Brain microvascular endothelial cell (primary cell): ENCODE measurements around the gene GANC.

Experiments used
- DNase-seq: peaks from one replicate; pipeline ENCODE4 v3.0.0-alpha.2; 2020
- H3K27ac ChIP-seq: fragments of 250-450 bp; sonication (Bioruptor Pico); 2 replicates; pipeline ENCODE4 v1.5.1; 2020; ENCODE audit warnings: mild to moderate bottlenecking, moderate library complexity
- H3K27me3 ChIP-seq: fragments of 250-450 bp; sonication (Bioruptor Pico); replicated peaks from 2 replicates; pipeline ENCODE4 v1.5.1; 2020; ENCODE audit warnings: mild to moderate bottlenecking
- H3K36me3 ChIP-seq: fragments of 250-450 bp; sonication (Bioruptor Pico); replicated peaks from 2 replicates; pipeline ENCODE4 v1.5.1; 2020; ENCODE audit warnings: mild to moderate bottlenecking
- H3K4me3 ChIP-seq: 2 replicates; pipeline ENCODE4 v1.5.1; 2011; ENCODE audit warnings: low read depth, mild to moderate bottlenecking, control low read depth, low read length, moderate library complexity
- CTCF ChIP-seq: IDR thresholded peaks from 2 replicates; pipeline ENCODE4 v1.5.1; 2011; ENCODE audit warnings: low read depth, mild to moderate bottlenecking, moderate library complexity, low read length, control low read depth, inconsistent platforms; ENCODE audit errors: missing control alignments
- in situ Hi-C: cut with HindIII; loops from 2 replicates; pipeline ENCODE4 v1.10.0; 2017; ENCODE audit warnings: low sequenced_read_pairs, low pct_ligation_motif_present

The GANC gene

GRCh38 chr15:42365921-42366550 is 93.0 kb downstream of the GANC start:
- no peak for DNase-seq
- H3K4me3 ChIP-seq: no peak overlapping the region
- H3K27ac ChIP-seq: no peak overlapping the region
- in situ Hi-C loops: no loop called here
- no peaks in the 10 kb centered on the region for H3K27me3 ChIP-seq
- no peak for TF ChIP-seq CTCF
- H3K36me3 ChIP-seq: no peaks in the 10 kb centered on the region

- in situ Hi-C loops: no loop called here
- H3K27me3 ChIP-seq: no peaks in the 10 kb centered on the region
- H3K4me3 ChIP-seq: no peak overlapping the region
- no peak overlapping the region for H3K27ac ChIP-seq
- no peak for DNase-seq
- H3K36me3 ChIP-seq: no peaks in the 10 kb centered on the region
- TF ChIP-seq CTCF: no peak
Observed at GRCh38 chr15:42367041-42367440, 94.0 kb downstream of the GANC start.

- no peak for DNase-seq
- no peaks in the 10 kb centered on the region for H3K27me3 ChIP-seq
- no peak overlapping the region for H3K4me3 ChIP-seq
- in situ Hi-C loops: no loop called here
- no peak overlapping the region for H3K27ac ChIP-seq
- TF ChIP-seq CTCF: no peak
- no peaks in the 10 kb centered on the region for H3K36me3 ChIP-seq
Observed at GRCh38 chr15:42368096-42368495, 95.1 kb downstream of the GANC start.

GRCh38 chr15:42371096-42371495 is 98.1 kb downstream of the GANC start:
- in situ Hi-C loops: no loop called here
- peak; percentile 34 for DNase-seq

GRCh38 chr15:42373274-42373673 is 100.3 kb downstream of the GANC start:
- Histone ChIP-seq H3K27ac (no peak overlapping the region), H3K27me3 (no peaks in the 10 kb centered on the region), H3K36me3 (no peaks in the 10 kb centered on the region), H3K4me3 (no peak overlapping the region)
- no peak for DNase-seq
- in situ Hi-C loops: no loop called here
- no peak for TF ChIP-seq CTCF

More at GRCh38 chr15:42371096-42371495, 98.1 kb downstream of the GANC start:
- no peaks in the 10 kb centered on the region for H3K36me3 ChIP-seq
- TF ChIP-seq CTCF: peak; percentile 41
- H3K4me3 ChIP-seq: no peak overlapping the region
- no peak overlapping the region for H3K27ac ChIP-seq
- no peaks in the 10 kb centered on the region for H3K27me3 ChIP-seq

GRCh38 chr15:42373936-42374335 is 100.9 kb downstream of the GANC start:
- H3K27ac ChIP-seq: no peak overlapping the region
- H3K36me3 ChIP-seq: no peaks in the 10 kb centered on the region
- no peak overlapping the region for H3K4me3 ChIP-seq
- in situ Hi-C loops: no loop called here
- no peak for TF ChIP-seq CTCF
- no peaks in the 10 kb centered on the region for H3K27me3 ChIP-seq
- DNase-seq: no peak
